Measurements from ENCODE around the gene ABCC1. TPM values are rescaled to one million over a fixed set of nuclear protein-coding genes. Genes with fewer than 3 reads are reported as not detected.

ABCC1 gene
- total RNA-seq, 6 donors from 2014 or later: 35.4 to 106 (median 44.8) TPM

DNA sequence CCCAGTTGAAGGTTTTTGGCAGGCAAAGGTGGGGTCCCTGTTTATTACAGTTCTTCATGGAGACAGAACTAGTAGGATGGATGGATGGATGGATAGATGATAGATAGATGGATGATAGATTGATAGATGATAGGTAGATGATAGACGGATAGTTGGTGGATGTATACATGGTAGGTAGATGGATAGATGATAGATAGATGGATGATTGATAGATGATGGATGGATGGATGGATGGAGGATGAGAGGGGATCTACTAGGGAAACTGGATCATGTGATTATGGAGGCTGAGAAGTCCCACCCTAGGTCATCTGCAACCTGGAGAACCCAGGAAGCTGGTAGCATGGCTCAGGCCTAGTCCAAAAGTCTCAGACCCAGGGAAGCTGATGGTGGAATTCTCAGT, 88.6 kb downstream of the ABCC1 start:
- H3K36me3 ChIP-seq: peaks cover 0 to 53% (median 30%) of the 10 kb centered on the region in 4 donors

DNA sequence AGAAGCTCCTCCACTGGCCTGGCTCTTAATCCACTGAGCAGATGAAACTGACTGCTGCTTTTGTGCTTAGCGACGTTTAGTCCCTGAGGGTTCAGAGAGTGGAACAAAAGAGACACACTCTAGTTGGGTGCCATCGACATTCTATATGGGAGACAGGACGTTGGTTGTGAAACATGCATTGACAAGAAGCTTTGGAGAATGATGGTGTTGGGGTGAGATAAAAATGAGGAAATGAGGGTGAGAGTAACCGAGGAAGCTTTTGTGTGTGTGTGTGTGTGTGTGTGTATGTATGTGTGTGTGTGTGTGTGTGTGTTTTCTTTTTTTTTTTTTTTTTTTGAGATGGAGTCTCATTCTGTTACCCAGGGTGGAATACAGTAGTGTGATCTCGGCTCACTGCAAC, 89.5 kb downstream of the ABCC1 start:
- DNase-seq: no peak
- WGBS, 2 donors: 75 to 76% methylated on average over 6 of the region's 6 CpGs
- H3K27ac ChIP-seq: no peak overlapping the region
- H3K9me3 ChIP-seq: no peaks in the 10 kb centered on the region
- H3K36me3 ChIP-seq: peaks cover 0 to 58% (median 30%) of the 10 kb centered on the region in 4 donors
- no peaks in the 10 kb centered on the region for H3K4me1 ChIP-seq
- TF ChIP-seq, protein P1, sequence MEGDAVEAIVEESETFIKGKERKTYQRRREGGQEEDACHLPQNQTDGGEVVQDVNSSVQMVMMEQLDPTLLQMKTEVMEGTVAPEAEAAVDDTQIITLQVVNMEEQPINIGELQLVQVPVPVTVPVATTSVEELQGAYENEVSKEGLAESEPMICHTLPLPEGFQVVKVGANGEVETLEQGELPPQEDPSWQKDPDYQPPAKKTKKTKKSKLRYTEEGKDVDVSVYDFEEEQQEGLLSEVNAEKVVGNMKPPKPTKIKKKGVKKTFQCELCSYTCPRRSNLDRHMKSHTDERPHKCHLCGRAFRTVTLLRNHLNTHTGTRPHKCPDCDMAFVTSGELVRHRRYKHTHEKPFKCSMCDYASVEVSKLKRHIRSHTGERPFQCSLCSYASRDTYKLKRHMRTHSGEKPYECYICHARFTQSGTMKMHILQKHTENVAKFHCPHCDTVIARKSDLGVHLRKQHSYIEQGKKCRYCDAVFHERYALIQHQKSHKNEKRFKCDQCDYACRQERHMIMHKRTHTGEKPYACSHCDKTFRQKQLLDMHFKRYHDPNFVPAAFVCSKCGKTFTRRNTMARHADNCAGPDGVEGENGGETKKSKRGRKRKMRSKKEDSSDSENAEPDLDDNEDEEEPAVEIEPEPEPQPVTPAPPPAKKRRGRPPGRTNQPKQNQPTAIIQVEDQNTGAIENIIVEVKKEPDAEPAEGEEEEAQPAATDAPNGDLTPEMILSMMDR (IDR thresholded peaks at IDR 0.05): no peak
- no peak for TF ChIP-seq EP300 (IDR thresholded peaks at IDR 0.05)
- TF ChIP-seq POLR2AphosphoS5 (IDR thresholded peaks at IDR 0.05): no peak
- TF ChIP-seq POLR2A (IDR thresholded peaks at IDR 0.05): no peak
- no peak for ATAC-seq (ENCODE audit: low FRiP score in 2 of 2)
- no peaks in the 10 kb centered on the region for H3K27me3 ChIP-seq
- H3K4me3 ChIP-seq: no peak overlapping the region

More for the DNA sequence above, 88.6 kb downstream of the ABCC1 start:
- TF ChIP-seq POLR2AphosphoS5 (IDR thresholded peaks at IDR 0.05): no peak
- no peak for TF ChIP-seq POLR2A (IDR thresholded peaks at IDR 0.05)
- TF ChIP-seq EP300 (IDR thresholded peaks at IDR 0.05): no peak
- TF ChIP-seq, protein P1 (IDR thresholded peaks at IDR 0.05): no peak
- Histone ChIP-seq H3K27me3 (no peaks in the 10 kb centered on the region), H3K4me1 (peaks cover 0 to 2% (median 0%) of the 10 kb centered on the region in 4 donors), H3K27ac (no peak overlapping the region), H3K4me3 (no peak overlapping the region), H3K9me3 (no peaks in the 10 kb centered on the region)
- 80 to 98% methylated on average over 1 of the region's 1 CpG for WGBS, 2 donors
- ATAC-seq (ENCODE audit: low FRiP score in 2 of 2) (no peak), DNase-seq (no peak)

DNA sequence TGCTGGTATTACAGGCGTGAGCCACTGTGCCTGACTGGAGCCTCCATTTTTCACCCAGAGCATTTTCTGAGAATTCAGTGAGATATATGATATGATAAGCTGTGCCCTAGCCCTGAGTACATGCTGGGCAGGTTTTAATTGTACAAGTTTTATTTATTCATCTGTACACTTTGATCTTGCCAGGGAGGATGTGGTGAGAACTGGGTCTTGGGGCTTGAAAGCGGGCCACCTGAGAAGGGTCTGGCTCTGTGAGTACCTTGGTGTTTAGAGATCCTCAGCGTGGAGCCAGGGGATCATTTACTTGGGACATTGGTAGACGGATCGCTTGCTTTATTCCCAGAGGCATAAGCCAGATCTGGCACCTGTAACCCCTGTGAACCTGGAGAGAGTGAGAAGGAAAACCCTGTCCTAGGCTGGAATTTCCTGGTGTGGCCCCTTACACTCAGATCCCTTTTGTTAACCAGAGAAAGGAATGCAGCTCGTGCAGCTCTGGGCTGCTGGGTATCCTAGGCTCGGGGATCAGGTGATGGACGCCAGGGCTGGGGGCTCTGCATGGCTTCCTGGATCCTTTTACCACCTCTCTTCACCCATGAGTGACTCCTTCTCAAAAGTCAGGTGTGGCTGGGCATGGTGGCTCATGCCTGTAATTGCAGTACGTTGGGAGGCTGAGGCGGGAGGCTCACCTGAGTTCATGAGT, 91.9 kb downstream of the ABCC1 start:
- Histone ChIP-seq H3K27ac (peak overlapping the region in 1 of 4 donors; percentile 5), H3K27me3 (no peaks in the 10 kb centered on the region), H3K4me3 (no peak overlapping the region), H3K9me3 (no peaks in the 10 kb centered on the region), H3K36me3 (peaks cover 11 to 65% (median 38%) of the 10 kb centered on the region in 4 donors), H3K4me1 (no peaks in the 10 kb centered on the region)
- DNase-seq: no peak
- 95 to 96% methylated on average over 8 to 10 of the region's 10 CpGs for WGBS, 2 donors
- no peak for ATAC-seq (ENCODE audit: low FRiP score in 2 of 2)
- TF ChIP-seq EP300 (IDR thresholded peaks at IDR 0.05) (no peak), POLR2A (IDR thresholded peaks at IDR 0.05) (no peak), POLR2AphosphoS5 (IDR thresholded peaks at IDR 0.05) (no peak)
- TF ChIP-seq, protein P1 (IDR thresholded peaks at IDR 0.05): no peak

DNA sequence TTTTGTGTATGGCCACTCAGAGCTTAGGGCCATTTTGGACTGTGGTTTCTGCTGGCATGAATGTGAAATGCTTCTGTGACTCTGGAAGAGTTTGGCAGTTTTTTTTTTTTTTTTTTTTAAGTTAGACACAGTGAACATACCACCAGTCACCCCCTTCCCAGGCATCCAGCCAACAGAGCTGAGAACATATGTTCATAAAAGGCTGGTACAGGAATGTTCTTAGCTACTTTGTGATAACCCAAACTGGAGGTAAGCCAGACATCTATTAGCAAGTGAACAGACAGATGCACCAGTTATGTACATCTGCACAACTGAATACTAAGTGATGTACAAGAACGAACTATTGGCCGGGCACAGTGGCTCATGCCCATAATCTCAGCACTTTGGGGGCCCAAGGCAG, 92.7 kb downstream of the ABCC1 start:
- H3K27me3 ChIP-seq: no peaks in the 10 kb centered on the region
- DNase-seq (no peak), ATAC-seq (ENCODE audit: low FRiP score in 2 of 2) (no peak)
- no peaks in the 10 kb centered on the region for H3K4me1 ChIP-seq
- no peak overlapping the region for H3K27ac ChIP-seq
- H3K36me3 ChIP-seq: peaks cover 14 to 65% (median 37%) of the 10 kb centered on the region in 4 donors
- no peak for TF ChIP-seq POLR2AphosphoS5 (IDR thresholded peaks at IDR 0.05)
- TF ChIP-seq, protein P1 (IDR thresholded peaks at IDR 0.05): no peak
- no peak for TF ChIP-seq EP300 (IDR thresholded peaks at IDR 0.05)
- no peak for TF ChIP-seq POLR2A (IDR thresholded peaks at IDR 0.05)
- H3K9me3 ChIP-seq: no peaks in the 10 kb centered on the region
- H3K4me3 ChIP-seq: no peak overlapping the region
- WGBS, 2 donors: 71 to 75% methylated on average over 2 of the region's 2 CpGs

DNA sequence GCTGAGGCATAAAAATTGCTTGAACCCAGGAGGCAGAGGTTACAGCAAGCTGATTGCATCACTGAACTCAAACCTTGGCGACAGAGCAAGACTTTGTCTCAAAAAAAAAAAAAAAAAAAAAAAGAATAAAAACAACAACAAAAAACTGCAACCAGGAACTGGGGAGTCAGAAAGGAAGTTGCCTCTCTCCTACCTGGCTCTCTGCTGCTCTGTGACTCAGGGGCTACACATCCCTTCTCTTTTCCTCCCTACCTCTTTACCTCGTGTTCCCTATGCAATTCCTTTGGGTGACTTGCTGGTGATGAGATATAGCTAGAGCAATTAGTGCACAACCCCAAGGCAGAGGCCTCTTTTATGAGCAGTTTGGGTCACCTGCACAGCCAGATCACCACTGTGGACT, 95.9 kb downstream of the ABCC1 start:
- DNase-seq: no peak
- no peak for TF ChIP-seq EP300 (IDR thresholded peaks at IDR 0.05)
- TF ChIP-seq, protein P1 (IDR thresholded peaks at IDR 0.05): no peak
- TF ChIP-seq POLR2A (IDR thresholded peaks at IDR 0.05): no peak
- TF ChIP-seq POLR2AphosphoS5 (IDR thresholded peaks at IDR 0.05): no peak
- Histone ChIP-seq H3K4me1 (no peaks in the 10 kb centered on the region), H3K36me3 (peaks cover 27 to 79% (median 46%) of the 10 kb centered on the region in 4 donors), H3K9me3 (no peaks in the 10 kb centered on the region), H3K4me3 (no peak overlapping the region), H3K27me3 (no peaks in the 10 kb centered on the region), H3K27ac (no peak overlapping the region)
- WGBS, 2 donors: 68 to 69% methylated on average over 2 of the region's 2 CpGs
- ATAC-seq (ENCODE audit: low FRiP score in 2 of 2): no peak
